OCI-LY1 (cell line): ENCODE measurements around the gene CCDC50.

Source experiments
- H2AFZ ChIP-seq: fragments of 200-600 bp; sonication (generic), shearing (Covaris generic); 2 replicates; pipeline ENCODE4 v1.6.0; 2014; ENCODE audit warnings: antibody characterized with exemption, mild to moderate bottlenecking, low read length
- H3F3A ChIP-seq: fragments of 200-600 bp; sonication (generic), shearing (Covaris generic); 2 replicates; pipeline ENCODE4 v1.6.0; 2014; ENCODE audit warnings: mild to moderate bottlenecking, antibody characterized with exemption, low read length, moderate library complexity; ENCODE audit not compliant: insufficient read depth
- H3K27ac ChIP-seq: fragments of 200-600 bp; sonication (generic); 2 replicates; pipeline ENCODE4 v1.5.1; 2014; ENCODE audit warnings: low read length, mixed run types, mild to moderate bottlenecking, low read depth; ENCODE audit not compliant: poor library complexity, severe bottlenecking
- H3K27me3 ChIP-seq: fragments of 200-600 bp; sonication (generic); 2 replicates; pipeline ENCODE4 v1.6.0; 2014; ENCODE audit warnings: antibody characterized with exemption, mild to moderate bottlenecking, low read length, moderate library complexity; ENCODE audit not compliant: insufficient read depth
- H3K36me3 ChIP-seq: fragments of 200-600 bp; sonication (generic); 2 replicates; pipeline ENCODE4 v1.6.1; 2014; ENCODE audit warnings: mild to moderate bottlenecking, antibody characterized with exemption, low read length, moderate library complexity, mixed read lengths; ENCODE audit not compliant: insufficient read depth
- H3K4me1 ChIP-seq: fragments of 200-600 bp; sonication (generic); 2 replicates; pipeline ENCODE4 v1.5.1; 2014; ENCODE audit warnings: mild to moderate bottlenecking, low read length, moderate library complexity; ENCODE audit not compliant: insufficient read depth, severe bottlenecking
- H3K4me2 ChIP-seq: fragments of 200-600 bp; sonication (generic), shearing (Covaris generic); 2 replicates; pipeline ENCODE4 v1.6.1; 2014; ENCODE audit warnings: low read length
- H3K4me3 ChIP-seq: fragments of 200-600 bp; sonication (generic); 2 replicates; pipeline ENCODE4 v1.5.1; 2014; ENCODE audit warnings: low read length, low read depth, mild to moderate bottlenecking, mixed read lengths; ENCODE audit not compliant: poor library complexity, severe bottlenecking
- H3K79me2 ChIP-seq: fragments of 200-600 bp; shearing (Covaris generic); 2 replicates; pipeline ENCODE4 v1.6.1; 2016; ENCODE audit warnings: mixed run types, low read length, mixed read lengths; ENCODE audit not compliant: insufficient read depth
- H3K9ac ChIP-seq: fragments of 200-600 bp; sonication (generic), shearing (Covaris generic); 2 replicates; pipeline ENCODE4 v1.6.1; 2014; ENCODE audit warnings: mild to moderate bottlenecking, low read length, mixed read lengths
- H3K9me2 ChIP-seq: fragments of 200-600 bp; sonication (generic), shearing (Covaris generic); 2 replicates; pipeline ENCODE4 v1.6.1; 2014; ENCODE audit warnings: low read depth, mild to moderate bottlenecking, low read length, mixed read lengths
- H3K9me3 ChIP-seq: fragments of 200-600 bp; shearing (Covaris generic); 2 replicates; pipeline ENCODE4 v1.6.1; 2014; ENCODE audit warnings: low read length, mixed read lengths
- H4K20me1 ChIP-seq: fragments of 200-600 bp; sonication (generic), shearing (Covaris generic); 2 replicates; pipeline ENCODE4 v1.6.0; 2016; ENCODE audit warnings: mild to moderate bottlenecking, low read length; ENCODE audit not compliant: insufficient read depth
- CTCF ChIP-seq: fragments of 200-600 bp; sonication (generic), shearing (Covaris generic); IDR thresholded peaks from 2 replicates; pipeline ENCODE4 v1.5.1; 2017; ENCODE audit warnings: mild to moderate bottlenecking, antibody characterized with exemption, low read length, moderate library complexity, mixed read lengths
- EZH2 ChIP-seq: fragments of 200-600 bp; sonication (generic), shearing (Covaris generic); IDR thresholded peaks from 2 replicates; pipeline ENCODE4 v1.8.0; 2017; ENCODE audit warnings: borderline replicate concordance, mixed run types, mild to moderate bottlenecking, antibody characterized with exemption, low read length, moderate library complexity, mixed read lengths

Gene CCDC50

GRCh38 chr3:191306428-191306827 is 22.8 kb upstream of the CCDC50 start:
- TF ChIP-seq CTCF (no peak), EZH2 (no peak)
- no peaks in the 10 kb centered on the region for H3K4me1 ChIP-seq
- no peak overlapping the region for H3K27ac ChIP-seq
- no peaks in the 10 kb centered on the region for H3K36me3 ChIP-seq
- no peaks in the 10 kb centered on the region for H3K79me2 ChIP-seq
- H3F3A ChIP-seq: no peaks in the 10 kb centered on the region
- H3K9me2 ChIP-seq: no peaks in the 10 kb centered on the region
- no peaks in the 10 kb centered on the region for H3K27me3 ChIP-seq
- H3K9me3 ChIP-seq: no peaks in the 10 kb centered on the region
- no peak overlapping the region for H3K4me2 ChIP-seq
- H3K4me3 ChIP-seq: no peak overlapping the region
- H2AFZ ChIP-seq: no peak overlapping the region
- no peaks in the 10 kb centered on the region for H4K20me1 ChIP-seq
- no peak overlapping the region for H3K9ac ChIP-seq

- H3K9ac ChIP-seq: no peak overlapping the region
- H3K36me3 ChIP-seq: no peaks in the 10 kb centered on the region
- H3K9me2 ChIP-seq: no peaks in the 10 kb centered on the region
Observed at GRCh38 chr3:191307341-191307740, 21.9 kb upstream of the CCDC50 start.

GRCh38 chr3:191313296-191313695 is 15.9 kb upstream of the CCDC50 start:
- TF ChIP-seq CTCF: no peak
- TF ChIP-seq EZH2: no peak

More at GRCh38 chr3:191307341-191307740, 21.9 kb upstream of the CCDC50 start:
- H3K4me2 ChIP-seq: no peak overlapping the region
- H3K27me3 ChIP-seq: no peaks in the 10 kb centered on the region
- H3K27ac ChIP-seq: no peak overlapping the region
- H3K4me3 ChIP-seq: no peak overlapping the region
- H3K4me1 ChIP-seq: no peaks in the 10 kb centered on the region
- H2AFZ ChIP-seq: no peak overlapping the region
- no peaks in the 10 kb centered on the region for H3F3A ChIP-seq
- no peaks in the 10 kb centered on the region for H3K9me3 ChIP-seq
- H4K20me1 ChIP-seq: no peaks in the 10 kb centered on the region
- TF ChIP-seq CTCF (no peak), EZH2 (no peak)
- H3K79me2 ChIP-seq: no peaks in the 10 kb centered on the region

More at GRCh38 chr3:191313296-191313695, 15.9 kb upstream of the CCDC50 start:
- H3K36me3 ChIP-seq: no peaks in the 10 kb centered on the region
- H3K27ac ChIP-seq: no peak overlapping the region
- no peaks in the 10 kb centered on the region for H3K9me3 ChIP-seq
- H3K4me1 ChIP-seq: no peaks in the 10 kb centered on the region
- no peak overlapping the region for H2AFZ ChIP-seq
- H3K9me2 ChIP-seq: no peaks in the 10 kb centered on the region
- H3K4me2 ChIP-seq: no peak overlapping the region
- no peaks in the 10 kb centered on the region for H3K27me3 ChIP-seq
- H3K4me3 ChIP-seq: no peak overlapping the region
- no peaks in the 10 kb centered on the region for H3F3A ChIP-seq
- no peaks in the 10 kb centered on the region for H4K20me1 ChIP-seq
- no peak overlapping the region for H3K9ac ChIP-seq
- no peaks in the 10 kb centered on the region for H3K79me2 ChIP-seq
